ENCODE results near the gene ACAP3.

Gene ACAP3, protein sequence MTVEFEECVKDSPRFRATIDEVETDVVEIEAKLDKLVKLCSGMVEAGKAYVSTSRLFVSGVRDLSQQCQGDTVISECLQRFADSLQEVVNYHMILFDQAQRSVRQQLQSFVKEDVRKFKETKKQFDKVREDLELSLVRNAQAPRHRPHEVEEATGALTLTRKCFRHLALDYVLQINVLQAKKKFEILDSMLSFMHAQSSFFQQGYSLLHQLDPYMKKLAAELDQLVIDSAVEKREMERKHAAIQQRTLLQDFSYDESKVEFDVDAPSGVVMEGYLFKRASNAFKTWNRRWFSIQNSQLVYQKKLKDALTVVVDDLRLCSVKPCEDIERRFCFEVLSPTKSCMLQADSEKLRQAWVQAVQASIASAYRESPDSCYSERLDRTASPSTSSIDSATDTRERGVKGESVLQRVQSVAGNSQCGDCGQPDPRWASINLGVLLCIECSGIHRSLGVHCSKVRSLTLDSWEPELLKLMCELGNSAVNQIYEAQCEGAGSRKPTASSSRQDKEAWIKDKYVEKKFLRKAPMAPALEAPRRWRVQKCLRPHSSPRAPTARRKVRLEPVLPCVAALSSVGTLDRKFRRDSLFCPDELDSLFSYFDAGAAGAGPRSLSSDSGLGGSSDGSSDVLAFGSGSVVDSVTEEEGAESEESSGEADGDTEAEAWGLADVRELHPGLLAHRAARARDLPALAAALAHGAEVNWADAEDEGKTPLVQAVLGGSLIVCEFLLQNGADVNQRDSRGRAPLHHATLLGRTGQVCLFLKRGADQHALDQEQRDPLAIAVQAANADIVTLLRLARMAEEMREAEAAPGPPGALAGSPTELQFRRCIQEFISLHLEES

GRCh38 chr1:1307923-1308755, at the start of gene ACAP3, which contains the start of gene PUSL1:
Gene ACAP3, minus strand, starts transcription at chr1:1307930. Its CDS starts 115 bp downstream, at chr1:1307815.
Gene PUSL1, plus strand, starts transcription at chr1:1308597. Its CDS starts 47 bp downstream, at chr1:1308644.
- peak; percentile 97 for DNase-seq (ENCODE audit: low read depth)

GRCh38 chr1:1356796-1357401, 49.2 kb upstream of the ACAP3 start:
- no peak for DNase-seq (ENCODE audit: low read depth)

DNA sequence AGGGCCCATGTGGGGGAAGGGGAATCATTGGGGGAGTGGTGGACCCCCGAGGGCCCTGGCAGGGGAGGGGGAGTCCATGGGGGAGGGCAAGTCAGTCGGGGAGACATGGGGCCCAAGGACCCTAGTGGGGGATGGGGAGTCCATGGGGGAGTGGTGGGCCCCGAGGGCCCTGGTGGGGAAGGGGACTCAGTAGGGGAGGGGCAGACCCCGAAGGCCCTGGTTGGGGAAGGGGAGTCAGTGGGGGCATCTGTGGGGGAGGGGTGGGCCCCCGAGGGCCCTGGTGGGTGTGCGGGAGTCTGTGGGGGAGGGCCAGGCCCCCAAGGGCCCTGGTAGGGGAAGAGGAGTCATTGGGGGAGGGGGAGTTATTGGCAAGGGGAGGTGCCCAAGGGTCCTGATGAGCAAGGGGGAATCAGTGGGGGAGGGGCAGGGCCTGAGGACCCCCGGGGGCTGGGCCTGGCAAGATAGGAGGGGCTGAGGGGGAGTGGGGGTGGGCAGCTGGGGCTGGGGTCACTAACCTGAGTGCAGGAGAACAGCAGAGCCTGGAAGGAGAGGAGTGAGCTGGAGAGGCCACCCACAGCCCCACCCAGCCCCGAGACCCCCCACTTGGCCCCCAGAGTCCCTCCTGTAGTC, 48.6 kb upstream of the ACAP3 start:
- DNase-seq (ENCODE audit: low read depth): no peak

- peak; percentile 51 for DNase-seq (ENCODE audit: low read depth)
Measured at GRCh38 chr1:1355416-1355815, 47.7 kb upstream of the ACAP3 start.

DNA sequence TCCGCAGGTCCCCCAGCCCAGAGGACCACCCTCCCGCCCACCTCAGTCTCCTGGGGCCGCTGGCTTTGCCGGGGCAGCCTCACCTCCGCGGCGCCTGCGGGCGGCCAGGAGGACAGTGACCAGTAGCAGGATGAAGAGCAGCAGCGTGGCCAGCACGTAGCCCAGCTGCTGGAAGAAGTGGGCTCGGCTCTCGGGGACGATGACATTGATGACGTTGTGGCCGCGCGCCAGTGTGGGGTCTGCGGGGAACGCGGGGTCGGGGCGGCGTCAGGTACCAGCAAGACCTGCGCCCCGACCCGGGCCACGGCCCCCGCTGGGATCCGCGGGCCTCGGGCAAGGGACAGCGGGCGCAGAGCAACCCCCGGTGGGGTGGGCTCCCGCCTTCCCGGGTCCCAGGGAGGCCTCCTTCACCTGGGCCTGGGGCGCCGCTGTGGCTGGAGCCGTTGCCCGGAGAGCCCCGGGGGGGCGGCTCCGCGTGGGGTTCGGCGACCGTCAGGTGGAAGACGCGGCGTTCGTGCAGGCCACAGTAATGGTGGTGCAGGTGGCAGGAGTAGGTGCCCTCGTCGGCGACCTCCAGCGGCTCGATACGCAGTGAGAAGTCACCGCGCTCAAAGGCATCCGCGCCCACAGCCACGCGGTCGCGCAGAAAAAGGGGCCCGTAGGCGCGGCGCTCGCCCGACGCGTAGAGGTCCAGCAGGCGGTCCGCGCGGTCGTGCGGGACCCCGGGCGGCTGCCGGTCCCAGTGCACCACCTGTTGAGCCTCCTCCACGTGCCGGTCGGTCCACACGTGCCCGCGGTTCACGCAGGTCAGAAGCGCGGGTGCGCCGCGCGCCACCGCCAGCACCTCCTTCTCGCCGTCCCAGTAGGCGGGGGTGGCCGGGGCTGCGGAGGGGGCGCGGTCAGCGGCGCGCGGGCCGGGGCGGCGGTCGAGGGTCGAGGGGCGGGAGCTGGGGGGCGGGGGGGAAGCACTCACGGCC, 46.8 kb upstream of the ACAP3 start:
- no peak for DNase-seq (ENCODE audit: low read depth)

- DNase-seq (ENCODE audit: low read depth): no peak
Measured at GRCh38 chr1:1353389-1354151, 45.8 kb upstream of the ACAP3 start.

DNA sequence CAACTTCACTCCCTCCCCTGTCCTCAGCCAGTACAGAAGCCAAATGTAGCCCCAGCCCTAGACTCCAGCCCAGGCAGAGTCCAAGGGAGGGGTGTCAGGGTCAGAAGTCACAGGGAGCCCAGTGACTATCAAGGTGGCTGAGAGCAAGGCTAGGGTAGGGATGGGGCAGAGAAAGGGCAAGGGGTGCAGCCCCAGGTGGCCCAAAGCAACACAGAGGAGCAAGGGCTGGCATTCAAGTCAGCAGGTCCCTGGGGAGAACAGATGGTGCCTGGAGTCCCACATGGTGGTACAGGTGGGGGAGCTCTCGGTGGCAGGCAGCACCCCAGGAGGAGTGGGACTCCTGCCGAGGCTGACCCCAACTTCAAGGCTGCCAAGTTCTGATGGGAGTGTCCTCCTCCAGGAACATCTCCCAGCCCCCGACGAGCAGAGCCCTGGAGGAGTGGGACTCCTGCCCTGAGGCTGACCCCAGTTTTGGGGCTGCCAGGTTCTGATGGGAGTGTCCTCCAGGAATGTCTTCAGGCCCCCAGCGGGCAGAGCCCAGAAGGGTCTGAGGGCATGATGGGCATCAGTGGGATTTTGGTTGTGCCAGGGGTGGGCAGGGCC, 45.2 kb upstream of the ACAP3 start:
- no peak for DNase-seq (ENCODE audit: low read depth)

GRCh38 chr1:1351511-1352427, 44.0 kb upstream of the ACAP3 start:
- peak; percentile 64 for DNase-seq (ENCODE audit: low read depth)

- DNase-seq (ENCODE audit: low read depth): peak; percentile 77
Measured at GRCh38 chr1:1349256-1350012, 41.7 kb upstream of the ACAP3 start, which contains the start of gene DVL1. Gene DVL1, minus strand, starts transcription at chr1:1349418. Its CDS starts 353 bp downstream, at chr1:1349065.

GRCh38 chr1:1348420-1349255, 40.9 kb upstream of the ACAP3 start:
- DNase-seq (ENCODE audit: low read depth): no peak

DNA sequence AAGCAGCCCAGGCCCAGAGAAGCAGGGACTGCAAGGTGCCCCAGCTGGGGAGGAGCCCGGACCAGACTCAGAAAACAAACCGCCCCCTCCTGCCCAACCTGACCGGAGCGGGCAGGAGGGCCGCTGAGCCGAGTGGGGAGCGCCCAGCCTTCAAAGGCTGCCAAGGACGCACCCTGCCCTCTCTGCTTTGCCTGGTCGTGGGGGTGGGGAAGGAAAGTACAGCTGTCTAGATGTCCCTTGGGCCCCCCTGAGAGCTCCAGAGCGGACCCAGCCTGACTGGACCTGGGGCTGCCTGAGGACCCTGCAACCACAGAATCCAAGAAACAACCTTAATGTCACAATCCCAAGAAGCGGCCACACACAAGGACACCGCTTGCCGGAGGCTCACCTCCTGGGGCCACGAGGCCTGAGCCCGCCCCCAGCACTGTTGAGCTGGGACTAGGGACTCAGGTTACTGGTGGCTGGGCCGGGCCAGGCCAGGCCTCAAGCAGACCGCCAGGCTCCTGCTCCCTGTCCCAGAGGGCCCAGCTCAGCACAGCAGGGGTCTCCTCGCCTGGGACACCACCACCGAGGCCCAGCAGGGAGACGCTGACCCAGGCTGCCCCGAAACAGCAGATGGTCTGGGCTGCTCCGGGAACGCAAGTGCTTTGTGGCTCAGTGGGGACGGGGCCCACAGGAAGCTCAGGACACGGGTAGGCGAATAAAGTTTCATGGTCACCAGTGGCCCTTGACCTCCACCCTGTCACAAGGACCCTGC, 40.1 kb upstream of the ACAP3 start:
- no peak for DNase-seq (ENCODE audit: low read depth)

GRCh38 chr1:1347026-1347595, 39.4 kb upstream of the ACAP3 start:
- DNase-seq (ENCODE audit: low read depth): no peak

DNA sequence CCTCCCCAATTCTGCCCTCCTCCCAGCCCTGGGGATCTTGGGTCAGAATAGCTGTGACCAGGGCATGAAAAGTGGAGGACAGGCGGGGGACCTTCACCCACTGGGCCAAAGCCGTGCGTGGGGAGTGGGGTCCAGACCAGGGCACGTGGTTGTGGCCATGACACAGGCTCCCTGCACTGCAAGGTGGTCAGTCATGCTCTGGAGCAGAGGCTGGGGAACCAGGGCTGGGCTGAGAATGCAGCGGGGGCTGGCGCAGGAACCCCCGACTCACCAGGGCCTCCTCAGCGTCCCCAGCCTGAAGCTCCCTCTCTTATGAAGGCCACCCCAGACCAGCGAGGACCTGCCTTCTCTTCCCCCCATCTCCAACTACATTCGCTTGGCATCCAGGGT, 38.8 kb upstream of the ACAP3 start:
- no peak for DNase-seq (ENCODE audit: low read depth)

DNA sequence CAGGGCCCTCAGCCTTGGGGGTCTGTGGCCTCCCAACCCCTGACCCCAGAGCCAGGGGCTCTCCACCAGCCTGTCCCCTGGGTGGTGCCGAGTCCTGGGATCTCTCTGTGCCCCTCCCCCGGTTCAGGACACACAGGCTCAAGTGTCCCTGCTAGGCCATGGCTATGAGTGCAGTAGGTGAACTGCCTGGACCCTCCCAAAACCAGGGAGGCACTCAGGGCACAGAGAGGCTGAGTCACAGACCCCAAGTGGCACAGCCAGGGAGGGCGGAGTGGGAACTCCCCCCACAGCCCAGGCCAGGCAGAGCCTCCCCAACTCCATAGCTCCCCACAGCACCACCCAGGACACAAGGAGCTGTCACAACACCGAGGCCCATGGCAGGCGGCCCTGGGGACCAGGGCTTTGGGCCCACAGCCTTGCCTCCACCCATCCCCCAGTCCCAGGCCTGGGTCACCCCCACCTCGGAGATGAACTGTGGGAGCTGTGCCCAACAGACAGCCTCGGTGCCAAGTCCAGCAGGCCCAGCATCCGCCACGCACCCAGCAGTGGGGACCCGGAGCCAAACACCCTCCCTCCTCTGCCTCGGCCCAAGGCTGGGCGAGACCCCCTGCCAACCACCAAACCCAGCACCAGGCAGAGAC, 38.2 kb upstream of the ACAP3 start:
- no peak for DNase-seq (ENCODE audit: low read depth)

All from fibroblast of gingiva (primary cell).